GM21381 (cell line): ENCODE data around the gene SPATA22.
"Not testable (repeated sequence)": the region's sequence is repeated elsewhere in the genome, so short reads cannot be mapped to it uniquely, and the experiment has no call there.

Experiments used
- ATAC-seq: cut with Tn5 transposase; IDR thresholded peaks from one replicate; pipeline ENCODE4 v1.9.1; 2021; ENCODE audit warnings: mild to moderate bottlenecking, moderate library complexity; ENCODE audit not compliant: unreplicated experiment

Gene SPATA22

GRCh38 chr17:3474212-3474611 lies 2.6 kb upstream of the SPATA22 start:
- ATAC-seq = no peak

DNA sequence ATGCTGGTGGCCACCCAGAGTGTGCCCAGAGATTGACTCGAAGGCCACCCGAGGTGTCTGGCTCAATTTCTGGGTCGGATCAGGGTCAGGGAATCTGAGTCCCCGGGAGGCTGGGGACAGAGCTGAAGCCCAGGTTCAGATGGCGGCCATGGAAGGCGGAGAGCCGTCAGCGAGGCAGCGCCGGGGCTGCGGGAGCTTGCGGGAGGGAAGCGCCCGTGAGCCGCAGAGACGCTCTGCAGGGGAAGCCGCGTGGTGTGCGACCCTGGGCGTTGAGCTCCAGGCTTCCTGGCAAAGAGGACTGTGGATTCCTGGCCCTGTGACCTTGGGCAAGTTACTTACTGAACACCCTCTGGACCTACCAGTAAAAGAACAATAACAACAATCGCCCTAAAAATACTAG lies 518 bp upstream of the SPATA22 start:
- no peak for ATAC-seq

- no peak for ATAC-seq
These were observed 2.1 kb downstream of the SPATA22 start for GRCh38 chr17:3469529-3469928.

DNA sequence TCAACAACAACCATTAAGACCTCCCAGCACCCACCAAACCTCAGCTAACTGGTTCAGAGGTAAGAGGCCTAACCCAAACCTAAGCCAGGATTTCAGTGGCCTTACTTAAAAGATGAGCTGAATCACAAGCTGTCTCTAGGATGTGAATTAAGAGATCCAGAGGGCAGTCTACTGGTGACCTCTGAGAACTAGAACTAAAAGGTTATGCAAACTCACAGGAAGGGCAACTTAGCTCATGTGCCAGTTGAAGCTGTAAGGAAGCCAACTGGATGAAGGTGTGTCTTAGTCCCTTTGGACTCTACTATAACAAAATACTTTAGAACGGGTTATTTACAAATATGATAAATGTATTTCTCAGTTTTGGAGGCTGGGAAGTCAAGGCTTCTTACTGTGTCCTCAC lies 5.3 kb downstream of the SPATA22 start:
- not testable (repeated sequence) for ATAC-seq

DNA sequence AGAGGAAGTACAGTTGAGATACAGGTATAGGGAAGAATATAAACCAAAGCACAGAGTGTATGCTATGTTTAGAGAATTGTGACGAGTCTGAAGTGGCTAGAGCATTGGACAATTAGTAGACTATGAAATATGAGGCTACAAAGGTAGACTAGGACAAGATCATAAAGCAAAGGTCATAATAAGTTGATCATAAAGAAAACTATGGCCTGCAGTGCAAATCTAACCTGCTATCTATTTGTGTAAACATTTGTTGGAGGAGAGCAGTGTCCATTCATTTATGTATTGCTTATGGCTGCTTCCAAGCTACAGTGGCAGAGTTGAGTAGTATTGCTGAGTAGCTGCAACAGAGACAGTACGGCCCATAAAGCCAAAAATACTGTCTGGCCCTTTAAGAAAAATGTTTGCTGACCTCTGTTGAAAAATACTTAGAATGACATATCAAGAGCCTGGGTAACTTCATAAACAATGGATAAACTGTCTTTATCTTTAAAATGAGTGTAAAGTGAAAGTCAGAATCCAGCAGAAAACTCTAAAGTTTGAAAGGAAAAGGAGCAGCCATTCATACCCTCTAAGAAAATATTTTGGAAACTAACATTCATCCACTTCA lies 23.5 kb downstream of the SPATA22 start:
- no peak for ATAC-seq

- ATAC-seq = no peak
These were observed 24.0 kb downstream of the SPATA22 start for GRCh38 chr17:3447625-3448024.

DNA sequence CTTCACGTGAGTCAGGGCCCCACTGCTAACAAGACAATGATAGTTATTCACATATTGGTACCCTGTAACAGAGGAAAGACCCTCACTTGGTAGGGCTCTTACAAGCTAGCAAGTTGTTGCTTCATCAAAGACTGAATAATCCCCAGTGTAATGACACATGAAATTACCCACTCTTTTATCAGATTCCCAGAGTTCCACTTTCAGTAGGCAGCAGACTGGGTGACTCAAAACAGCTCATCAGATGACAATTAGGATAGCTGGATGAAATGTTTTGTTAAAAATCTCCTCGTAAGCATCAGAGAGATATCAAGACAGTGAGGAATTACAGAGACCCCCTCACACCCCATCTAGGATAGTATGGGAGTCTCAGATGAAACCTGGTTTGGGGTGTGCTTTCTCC lies 31.2 kb downstream of the SPATA22 start:
- ATAC-seq = no peak

DNA sequence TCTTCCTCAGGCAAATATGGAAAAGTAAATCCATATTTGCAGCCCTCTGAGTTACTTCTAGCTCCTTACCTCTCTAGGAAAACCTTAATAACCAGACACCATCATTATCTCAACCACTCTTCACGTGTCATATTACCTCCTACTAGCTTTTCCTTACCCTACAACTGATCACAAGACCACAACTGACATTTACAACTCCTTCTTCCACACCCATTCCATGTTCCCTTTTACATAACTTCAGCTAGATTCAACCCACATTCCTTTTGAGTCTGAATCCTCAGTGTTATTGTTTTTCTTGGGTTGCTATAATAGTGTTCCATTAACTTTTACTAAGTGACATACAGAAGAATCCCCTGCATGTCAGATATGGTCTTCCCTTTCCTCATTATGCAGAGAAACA lies 33.3 kb downstream of the SPATA22 start:
- ATAC-seq = no peak

DNA sequence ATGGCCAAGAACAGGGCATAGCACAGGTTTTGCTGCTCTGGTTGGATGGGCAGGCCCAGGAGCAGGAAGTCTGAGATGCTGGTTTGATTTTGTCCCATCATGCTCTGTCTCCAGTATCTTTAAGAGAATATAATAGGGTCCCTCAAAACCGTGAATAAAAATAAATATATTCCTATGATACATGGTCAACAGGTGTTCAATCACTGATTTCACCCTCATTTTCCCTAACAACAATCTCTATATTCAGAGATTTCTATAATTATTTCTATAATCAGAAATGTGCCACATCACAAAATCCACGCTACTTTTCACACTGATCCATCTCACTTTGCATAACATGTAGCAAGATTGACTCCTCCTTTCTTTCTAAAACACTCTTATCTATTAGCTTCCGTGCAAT lies 37.9 kb downstream of the SPATA22 start, which contains the start of gene OR1E2:
TSS of gene OR1E2 (minus strand) at position 101 of the 400 bp plus-strand sequence. CDS start at position 101, 0 bp downstream.
- no peak for ATAC-seq

GRCh38 chr17:3433215-3433614 lies 38.4 kb downstream of the SPATA22 start:
- ATAC-seq = not testable (repeated sequence)

GRCh38 chr17:3418222-3418621 lies 53.4 kb downstream of the SPATA22 start:
- no peak for ATAC-seq

DNA sequence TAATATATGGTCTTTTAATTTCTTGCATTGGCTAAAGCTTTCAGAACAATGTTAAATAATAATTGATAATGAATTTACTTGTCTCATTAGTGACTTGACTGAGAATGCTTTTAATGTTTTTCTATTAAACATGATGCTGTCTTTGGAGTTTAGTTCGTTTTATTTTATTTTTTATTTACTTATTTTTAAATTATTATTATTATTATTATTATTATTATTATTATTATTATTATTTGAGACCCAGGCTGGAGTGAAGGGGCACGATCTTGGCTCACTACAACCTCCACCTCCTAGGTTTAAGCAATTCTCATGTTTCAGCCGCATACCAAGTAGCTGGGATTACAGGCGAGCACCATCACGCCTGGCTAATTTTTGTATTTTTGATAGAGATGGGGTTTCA lies 56.0 kb downstream of the SPATA22 start:
- ATAC-seq = no peak

DNA sequence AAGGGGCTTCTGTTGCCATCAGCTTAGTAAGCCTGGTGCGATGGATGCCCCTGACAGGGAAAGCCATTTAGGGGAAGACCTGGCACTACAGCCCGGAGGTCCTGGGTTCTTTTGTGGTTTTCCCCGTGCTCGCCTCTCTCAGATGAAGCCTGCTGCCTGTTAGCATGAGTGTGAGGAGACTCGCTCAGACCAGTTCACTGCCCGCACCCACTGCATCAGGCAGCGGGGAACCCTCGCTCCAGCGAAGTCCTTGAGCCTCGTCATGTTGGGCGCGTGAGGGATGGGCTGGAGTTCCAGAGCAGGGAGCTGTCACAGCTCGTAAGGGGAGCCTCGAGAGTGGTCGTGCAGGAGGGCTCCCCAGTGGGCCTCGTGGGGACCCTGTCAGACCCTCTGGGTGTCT lies 59.4 kb downstream of the SPATA22 start:
- ATAC-seq = not testable (repeated sequence)

DNA sequence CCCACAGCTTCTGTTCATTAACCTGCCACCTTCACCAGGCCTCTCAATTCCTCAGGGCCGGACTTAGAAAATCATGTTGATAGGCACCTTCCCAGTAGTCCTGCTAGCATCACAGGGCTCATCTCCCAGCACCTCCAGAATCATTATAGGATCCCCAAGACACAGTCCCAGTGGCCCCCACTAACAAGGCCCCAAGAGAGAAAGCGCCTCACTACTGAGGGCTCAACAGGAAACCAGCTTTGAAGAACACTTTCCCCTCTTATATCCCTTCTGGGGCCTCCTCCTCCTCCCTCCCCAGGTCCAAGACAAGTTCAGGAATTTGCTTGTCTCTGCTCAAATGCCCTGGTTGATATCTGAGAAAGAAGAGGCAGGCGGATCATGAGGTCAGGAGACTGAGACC lies 60.5 kb downstream of the SPATA22 start, which contains the start of gene OR3A3:
TSS of gene OR3A3 (plus strand) at position 301 of the 400 bp plus-strand sequence.
- no peak for ATAC-seq

- not testable (repeated sequence) for ATAC-seq
These were observed 67.8 kb downstream of the SPATA22 start for GRCh38 chr17:3403856-3404255.

DNA sequence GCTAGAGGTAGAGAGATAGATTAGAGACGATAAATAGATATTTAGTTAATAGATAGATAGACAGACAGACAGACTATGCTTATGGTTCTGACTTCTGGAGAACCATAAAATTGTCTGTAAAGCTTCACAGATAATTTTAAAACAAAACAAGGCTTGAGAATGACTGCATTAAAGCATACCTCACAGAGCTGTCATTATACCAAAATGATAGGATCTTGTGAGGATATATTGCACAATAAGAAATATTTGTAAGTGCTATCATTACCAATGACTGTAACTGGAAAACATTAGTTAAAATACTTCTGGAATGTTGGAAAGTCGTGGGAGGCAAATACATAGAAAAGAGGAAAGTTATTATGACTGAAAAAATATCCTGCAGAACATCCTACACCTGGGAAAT lies 69.8 kb downstream of the SPATA22 start:
- no peak for ATAC-seq

DNA sequence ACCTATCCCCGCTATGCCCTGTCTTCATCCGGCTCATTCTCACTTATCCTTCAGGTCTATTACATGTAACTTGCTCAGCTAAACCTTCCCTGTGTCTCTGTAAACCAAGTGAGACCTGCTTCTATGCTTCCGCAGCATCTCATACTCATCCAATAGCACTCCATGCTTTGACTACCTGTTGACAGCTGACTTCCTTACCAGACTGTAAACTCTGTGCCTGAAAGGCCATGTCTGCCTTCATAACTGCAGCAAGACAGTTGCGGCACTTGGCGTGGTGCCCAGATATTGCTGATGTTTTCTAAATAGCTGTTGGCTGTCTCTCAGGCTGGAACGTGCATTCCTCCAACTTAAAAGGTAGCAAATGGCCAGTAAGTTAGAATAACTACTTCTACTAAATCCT lies 71.6 kb downstream of the SPATA22 start:
- ATAC-seq = no peak

- ATAC-seq = no peak
These were observed 73.3 kb downstream of the SPATA22 start, which contains the start of gene OR1E1 for GRCh38 chr17:3398310-3398709. Gene OR1E1, minus strand, starts transcription at chr17:3398410. Its CDS starts 0 bp downstream, at chr17:3398410.

GRCh38 chr17:3397801-3398200 lies 73.8 kb downstream of the SPATA22 start:
- not testable (repeated sequence) for ATAC-seq
